ENCODE measurements around the gene DBN1.

- TF ChIP-seq POLR2A (IDR thresholded peaks at IDR 0.05; ENCODE audit: extremely low read depth, insufficient read length) (peak; percentile 79), CTCF (IDR thresholded peaks at IDR 0.05; ENCODE audit: low read depth, low read length) (no peak), MYC (IDR thresholded peaks at IDR 0.05; ENCODE audit: low read depth, low read length) (peak; percentile 88)
- TF ChIP-seq, protein P1, sequence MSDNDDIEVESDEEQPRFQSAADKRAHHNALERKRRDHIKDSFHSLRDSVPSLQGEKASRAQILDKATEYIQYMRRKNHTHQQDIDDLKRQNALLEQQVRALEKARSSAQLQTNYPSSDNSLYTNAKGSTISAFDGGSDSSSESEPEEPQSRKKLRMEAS (IDR thresholded peaks at IDR 0.05; ENCODE audit: low read depth, low read length) = peak; percentile 69
Observed at GRCh38 chr5:177516601-177517568, 43.5 kb upstream of the DBN1 start, which contains the start of gene DDX41.
